CD4-positive, CD25-positive, alpha-beta regulatory T cell (primary cell): ENCODE measurements around the gene ROBO2. TPM values are rescaled to one million over a fixed set of nuclear protein-coding genes. Genes with fewer than 3 reads are reported as not detected.
A peak's percentile ranks its signal among the peaks of the same experiment; 100 is the strongest.

Experiments
- ATAC-seq, 2 donors: fragments of 150-1000 bp; cut with Tn5 transposase; one replicate each; pipeline ENCODE4 v1.10.0; 2021; ENCODE audit warnings: low read depth in 2 of 2, moderate number of reproducible peaks in 2 of 2, moderate library complexity in 1 of 2
- DNase-seq, 3 donors: peaks; one replicate each; pipeline versions ENCODE4 v3.0.0 to v3.0.0-alpha.2; 2012 to 2022; ENCODE audit warnings: mixed read lengths in 1 of 3
- H3K27ac ChIP-seq: one replicate; pipeline ENCODE4 v1.7.0; 2013; ENCODE audit warnings: mild to moderate bottlenecking, low read length; ENCODE audit not compliant: insufficient read depth, poor library complexity, severe bottlenecking
- H3K27me3 ChIP-seq: one replicate; pipeline ENCODE4 v1.7.0; 2013; ENCODE audit warnings: low read length; ENCODE audit not compliant: control insufficient read depth, insufficient read depth
- H3K36me3 ChIP-seq: one replicate; pipeline ENCODE4 v1.7.0; 2013; ENCODE audit warnings: mild to moderate bottlenecking, low read length, moderate library complexity; ENCODE audit not compliant: control insufficient read depth, insufficient read depth
- H3K4me1 ChIP-seq: 2 replicates; pipeline ENCODE4 v1.7.0; 2013; ENCODE audit warnings: mild to moderate bottlenecking, low read length; ENCODE audit not compliant: insufficient read depth, control insufficient read depth, poor library complexity, severe bottlenecking
- H3K4me3 ChIP-seq: one replicate; pipeline ENCODE4 v1.7.0; 2013; ENCODE audit warnings: low read depth, mild to moderate bottlenecking, low read length, moderate library complexity
- H3K9me3 ChIP-seq, 2 experiments: 1 replicate in 1 of 2; 2 replicates in 1 of 2; pipeline ENCODE4 v1.7.0; 2013; ENCODE audit warnings: low read length in 2 of 2, mild to moderate bottlenecking in 1 of 2, moderate library complexity in 1 of 2; ENCODE audit not compliant: control insufficient read depth in 2 of 2
- H3K27ac Mint-ChIP-seq, 3 donors: one replicate each; pipeline ENCODE4 v1.8.0; 2020 to 2022; ENCODE audit warnings: mild to moderate bottlenecking in 3 of 3, mixed read lengths in 3 of 3, moderate library complexity in 2 of 3
- H3K27me3 Mint-ChIP-seq: one replicate; pipeline ENCODE4 v1.8.0; 2022; ENCODE audit warnings: mild to moderate bottlenecking, mixed read lengths
- H3K36me3 Mint-ChIP-seq: one replicate; pipeline ENCODE4 v1.8.0; 2020; ENCODE audit warnings: mixed read lengths
- H3K4me1 Mint-ChIP-seq, 4 donors: one replicate each; pipeline ENCODE4 v1.8.0; 2020 to 2022; ENCODE audit warnings: mixed read lengths in 4 of 4, mild to moderate bottlenecking in 1 of 4
- H3K4me3 Mint-ChIP-seq, 4 donors: one replicate each; pipeline ENCODE4 v1.8.0; 2020 to 2022; ENCODE audit warnings: mild to moderate bottlenecking in 4 of 4, mixed read lengths in 4 of 4, moderate library complexity in 3 of 4
- H3K9me3 Mint-ChIP-seq, 7 donors: one replicate each; pipeline ENCODE4 v1.8.0; 2020 to 2022; ENCODE audit warnings: mixed read lengths in 7 of 7, mild to moderate bottlenecking in 3 of 7, moderate library complexity in 2 of 7
- polyA plus RNA-seq, 4 donors: library from polyadenylated mRNA; unstranded; fragments of 300-500 nt; fragmentation: Illumina TruSeq; gene quantifications; one replicate each; pipeline ENCODE4 v1.2.3, GENCODE V29; 2021
- total RNA-seq: library from RNA; stranded (reverse); gene quantifications from one replicate; pipeline ENCODE4 v1.2.3, GENCODE V29; 2022

The ROBO2 gene
- total and polyA plus RNA-seq, 5 donors from 2014 or later: not detected

GRCh38 chr3:77251136-77251535, 211.2 kb downstream of the ROBO2 start:
- Histone ChIP-seq H3K4me1 (no peaks in the 10 kb centered on the region), H3K4me3 (no peak overlapping the region), H3K9me3 (peaks cover 3 to 4% of the 10 kb centered on the region in 2 experiments), H3K36me3 (no peaks in the 10 kb centered on the region), H3K27ac (no peak overlapping the region), H3K27me3 (no peaks in the 10 kb centered on the region)
- H3K27me3 Mint-ChIP-seq: no peaks in the 10 kb centered on the region
- no peaks in the 10 kb centered on the region for H3K36me3 Mint-ChIP-seq
- DNase-seq: no peak
- H3K27ac Mint-ChIP-seq: no peak overlapping the region
- no peaks in the 10 kb centered on the region for H3K4me1 Mint-ChIP-seq
- H3K4me3 Mint-ChIP-seq: no peak overlapping the region
- ATAC-seq: no peak
- peaks cover 2 to 15% (median 6%) of the 10 kb centered on the region in 7 donors for H3K9me3 Mint-ChIP-seq

GRCh38 chr3:77254967-77255831, 215.3 kb downstream of the ROBO2 start:
- H3K27me3 Mint-ChIP-seq: no peaks in the 10 kb centered on the region
- Histone ChIP-seq H3K27ac (no peak overlapping the region), H3K4me3 (no peak overlapping the region), H3K36me3 (no peaks in the 10 kb centered on the region), H3K9me3 (no peaks in the 10 kb centered on the region), H3K4me1 (no peaks in the 10 kb centered on the region), H3K27me3 (no peaks in the 10 kb centered on the region)
- ATAC-seq (no peak), DNase-seq (peak in 1 of 3 donors; percentile 24)
- peaks cover under 1 to 16% (median 8%) of the 10 kb centered on the region in 7 donors for H3K9me3 Mint-ChIP-seq
- H3K4me3 Mint-ChIP-seq: no peak overlapping the region
- no peak overlapping the region for H3K27ac Mint-ChIP-seq
- no peaks in the 10 kb centered on the region for H3K36me3 Mint-ChIP-seq
- H3K4me1 Mint-ChIP-seq: no peaks in the 10 kb centered on the region

GRCh38 chr3:77256584-77257503, 216.9 kb downstream of the ROBO2 start:
- ATAC-seq (no peak), DNase-seq (no peak)
- Mint-ChIP-seq H3K4me1 (no peaks in the 10 kb centered on the region), H3K9me3 (peaks cover 0 to 10% (median 7%) of the 10 kb centered on the region in 7 donors), H3K27me3 (no peaks in the 10 kb centered on the region), H3K36me3 (no peaks in the 10 kb centered on the region), H3K27ac (no peak overlapping the region), H3K4me3 (no peak overlapping the region)
- H3K4me3 ChIP-seq: no peak overlapping the region
- no peak overlapping the region for H3K27ac ChIP-seq
- H3K36me3 ChIP-seq: no peaks in the 10 kb centered on the region
- H3K9me3 ChIP-seq: no peaks in the 10 kb centered on the region
- H3K4me1 ChIP-seq: no peaks in the 10 kb centered on the region
- H3K27me3 ChIP-seq: no peaks in the 10 kb centered on the region

GRCh38 chr3:77259694-77260093, 219.8 kb downstream of the ROBO2 start:
- no peaks in the 10 kb centered on the region for H3K4me1 ChIP-seq
- H3K4me1 Mint-ChIP-seq: no peaks in the 10 kb centered on the region
- H3K27ac Mint-ChIP-seq: no peak overlapping the region
- H3K27me3 Mint-ChIP-seq: no peaks in the 10 kb centered on the region
- no peaks in the 10 kb centered on the region for H3K9me3 ChIP-seq
- H3K27ac ChIP-seq: no peak overlapping the region
- H3K4me3 ChIP-seq: no peak overlapping the region
- peaks cover 3% of the 10 kb centered on the region for H3K36me3 Mint-ChIP-seq
- no peak overlapping the region for H3K4me3 Mint-ChIP-seq
- DNase-seq (no peak), ATAC-seq (no peak)
- no peaks in the 10 kb centered on the region for H3K36me3 ChIP-seq
- no peaks in the 10 kb centered on the region for H3K27me3 ChIP-seq
- peaks cover 0 to 17% (median 8%) of the 10 kb centered on the region in 7 donors for H3K9me3 Mint-ChIP-seq

GRCh38 chr3:77262361-77262760, 222.5 kb downstream of the ROBO2 start:
- Histone ChIP-seq H3K9me3 (peaks cover 0 to 3% of the 10 kb centered on the region in 2 experiments), H3K4me3 (no peak overlapping the region), H3K27me3 (no peaks in the 10 kb centered on the region), H3K27ac (no peak overlapping the region), H3K4me1 (no peaks in the 10 kb centered on the region), H3K36me3 (no peaks in the 10 kb centered on the region)
- Mint-ChIP-seq H3K36me3 (peaks cover 3% of the 10 kb centered on the region), H3K4me1 (no peaks in the 10 kb centered on the region), H3K4me3 (no peak overlapping the region), H3K9me3 (peaks cover 0 to 26% (median 10%) of the 10 kb centered on the region in 7 donors), H3K27me3 (no peaks in the 10 kb centered on the region), H3K27ac (no peak overlapping the region)
- ATAC-seq: no peak
- no peak for DNase-seq

- Histone ChIP-seq H3K4me3 (no peak overlapping the region), H3K27ac (no peak overlapping the region), H3K9me3 (peaks cover 3 to 7% of the 10 kb centered on the region in 2 experiments), H3K4me1 (no peaks in the 10 kb centered on the region), H3K27me3 (no peaks in the 10 kb centered on the region), H3K36me3 (no peaks in the 10 kb centered on the region)
- Mint-ChIP-seq H3K4me3 (no peak overlapping the region), H3K27ac (no peak overlapping the region), H3K27me3 (no peaks in the 10 kb centered on the region), H3K4me1 (no peaks in the 10 kb centered on the region), H3K9me3 (peaks cover 0 to 32% (median 10%) of the 10 kb centered on the region in 7 donors), H3K36me3 (peaks cover 3% of the 10 kb centered on the region)
- ATAC-seq: no peak
- no peak for DNase-seq
Observed at GRCh38 chr3:77267589-77267988, 227.7 kb downstream of the ROBO2 start.

GRCh38 chr3:77271306-77271705, 231.4 kb downstream of the ROBO2 start:
- Histone ChIP-seq H3K4me1 (no peaks in the 10 kb centered on the region), H3K36me3 (no peaks in the 10 kb centered on the region), H3K27me3 (no peaks in the 10 kb centered on the region), H3K9me3 (peaks cover under 1 to 7% of the 10 kb centered on the region in 2 experiments), H3K4me3 (no peak overlapping the region), H3K27ac (no peak overlapping the region)
- no peak for ATAC-seq
- no peak overlapping the region for H3K27ac Mint-ChIP-seq
- H3K4me1 Mint-ChIP-seq: no peaks in the 10 kb centered on the region
- no peaks in the 10 kb centered on the region for H3K27me3 Mint-ChIP-seq
- H3K9me3 Mint-ChIP-seq: peaks cover 0 to 15% (median 4%) of the 10 kb centered on the region in 7 donors
- no peak overlapping the region for H3K4me3 Mint-ChIP-seq
- H3K36me3 Mint-ChIP-seq: no peaks in the 10 kb centered on the region
- DNase-seq: no peak
